Neuronal stem cell (in vitro differentiated cells): ENCODE results near the gene GSAP.

Experiments used
- DNase-seq: peaks from one replicate; pipeline ENCODE4 v3.0.0-alpha.2; 2013; ENCODE audit warnings: low spot score
- H2AFZ ChIP-seq: one replicate; pipeline ENCODE4 v1.6.1; 2013; ENCODE audit warnings: mild to moderate bottlenecking, low read length, inconsistent platforms
- H2AK5ac ChIP-seq: 2 replicates; pipeline ENCODE4 v1.6.1; 2013; ENCODE audit warnings: low read depth, mild to moderate bottlenecking, inconsistent platforms, low read length, moderate library complexity, mixed read lengths
- H2BK120ac ChIP-seq: 2 replicates; pipeline ENCODE4 v1.6.1; 2013; ENCODE audit warnings: low read depth, mild to moderate bottlenecking, inconsistent platforms, low read length, moderate library complexity, mixed read lengths
- H2BK12ac ChIP-seq: one replicate; pipeline ENCODE4 v1.6.1; 2013; ENCODE audit warnings: low read length, inconsistent platforms
- H2BK15ac ChIP-seq: 2 replicates; pipeline ENCODE4 v1.6.1; 2013; ENCODE audit warnings: mild to moderate bottlenecking, low read length, inconsistent platforms, mixed read lengths
- H2BK5ac ChIP-seq: one replicate; pipeline ENCODE4 v1.6.1; 2013; ENCODE audit warnings: inconsistent platforms, mild to moderate bottlenecking, low read length, moderate library complexity
- H3K14ac ChIP-seq: one replicate; pipeline ENCODE4 v1.6.1; 2013; ENCODE audit warnings: low read length, inconsistent platforms
- H3K18ac ChIP-seq: 2 replicates; pipeline ENCODE4 v1.6.1; 2013; ENCODE audit warnings: low read length, inconsistent platforms
- H3K23ac ChIP-seq: 2 replicates; pipeline ENCODE4 v1.6.1; 2013; ENCODE audit warnings: low read depth, mild to moderate bottlenecking, mixed read lengths, low read length, inconsistent platforms; ENCODE audit not compliant: poor library complexity
- H3K27ac ChIP-seq: replicated peaks from 3 replicates; pipeline ENCODE4 v1.5.1; 2013; ENCODE audit warnings: low read length, inconsistent platforms
- H3K27me3 ChIP-seq, 3 experiments: 2 replicates each; pipeline ENCODE4 v1.6.1; 2013; ENCODE audit warnings: low read length in 3 of 3, mild to moderate bottlenecking in 2 of 3, inconsistent platforms in 1 of 3, low read depth in 1 of 3, mixed read lengths in 1 of 3, moderate library complexity in 1 of 3; ENCODE audit not compliant: control insufficient read depth in 3 of 3, insufficient read depth in 3 of 3
- H3K36me3 ChIP-seq, 2 donors: replicated peaks in 1 of 2; 2 replicates each; pipeline ENCODE4 v1.6.1; 2013; ENCODE audit warnings: low read length in 2 of 2; ENCODE audit not compliant: control insufficient read depth in 2 of 2, insufficient read depth in 2 of 2
- H3K4ac ChIP-seq: 2 replicates; pipeline ENCODE4 v1.6.1; 2013; ENCODE audit warnings: inconsistent platforms, mild to moderate bottlenecking, low read length, moderate library complexity
- H3K4me1 ChIP-seq, 2 donors: 1 replicate in 1 of 2; 2 replicates in 1 of 2; pipeline ENCODE4 v1.6.1; 2013; ENCODE audit warnings: low read length in 2 of 2, low read depth in 1 of 2; ENCODE audit not compliant: control insufficient read depth in 2 of 2, insufficient read depth in 1 of 2
- H3K4me2 ChIP-seq: one replicate; pipeline ENCODE4 v1.6.1; 2013; ENCODE audit warnings: mild to moderate bottlenecking, low read length, inconsistent platforms; ENCODE audit not compliant: insufficient read depth, poor library complexity, severe bottlenecking
- H3K4me3 ChIP-seq, 2 donors: 2 replicates each; pipeline ENCODE4 v1.5.1; 2013; ENCODE audit warnings: low read length in 2 of 2, mild to moderate bottlenecking in 2 of 2, inconsistent platforms in 1 of 2, moderate library complexity in 1 of 2
- H3K79me1 ChIP-seq: one replicate; pipeline ENCODE4 v1.6.1; 2013; ENCODE audit warnings: low read depth, mild to moderate bottlenecking, inconsistent platforms, low read length, moderate library complexity
- H3K9ac ChIP-seq: one replicate; pipeline ENCODE4 v1.6.1; 2013; ENCODE audit warnings: mild to moderate bottlenecking, low read depth, low read length, inconsistent platforms; ENCODE audit not compliant: poor library complexity
- H3K9me3 ChIP-seq, 2 donors: replicated peaks in 1 of 2; 2 replicates each; pipeline versions ENCODE3 to v1.6.1; 2013; ENCODE audit warnings: low read length in 2 of 2, mild to moderate bottlenecking in 2 of 2, inconsistent platforms in 1 of 2, low read depth in 1 of 2, mixed read lengths in 1 of 2, moderate library complexity in 1 of 2; ENCODE audit not compliant: control insufficient read depth in 2 of 2, insufficient read depth in 1 of 2
- H4K8ac ChIP-seq: one replicate; pipeline ENCODE4 v1.6.1; 2013; ENCODE audit warnings: low read depth, mild to moderate bottlenecking, inconsistent platforms, low read length, moderate library complexity
- H4K91ac ChIP-seq: one replicate; pipeline ENCODE4 v1.6.1; 2013; ENCODE audit warnings: low read length, low read depth, mild to moderate bottlenecking, inconsistent platforms; ENCODE audit not compliant: poor library complexity
- WGBS, 2 donors: extraction: QIAGEN DNeasy Blood & Tissue Kit; methylation state at CpG; one replicate each; pipeline ENCODE4 v1.1.7; 2013; ENCODE audit warnings: missing lambda C conversion rate in 2 of 2, mixed read lengths in 1 of 2; ENCODE audit not compliant: insufficient read length in 2 of 2, insufficient replicate concordance in 1 of 2; ENCODE audit errors: extremely low coverage in 2 of 2; 5-methylcytosine and 5-hydroxymethylcytosine counted together

Gene GSAP

GRCh38 chr7:77438131-77438530 is 22.0 kb upstream of the GSAP start:
- WGBS, 2 donors, result no CpG with 5 or more reads among the region's 1 CpG
- no peak overlapping the region for H3K4ac ChIP-seq
- no peak overlapping the region for H4K8ac ChIP-seq
- no peaks in the 10 kb centered on the region for H3K27me3 ChIP-seq
- H2AK5ac ChIP-seq, result no peak overlapping the region
- no peaks in the 10 kb centered on the region for H3K79me1 ChIP-seq
- H2BK15ac ChIP-seq, result no peak overlapping the region
- no peak overlapping the region for H3K14ac ChIP-seq
- H2BK12ac ChIP-seq, result no peak overlapping the region
- H2BK120ac ChIP-seq, result no peak overlapping the region
- H3K18ac ChIP-seq, result no peak overlapping the region
- no peak overlapping the region for H3K27ac ChIP-seq
- no peaks in the 10 kb centered on the region for H3K9me3 ChIP-seq
- H3K36me3 ChIP-seq, result no peaks in the 10 kb centered on the region
- no peaks in the 10 kb centered on the region for H3K4me1 ChIP-seq
- no peak overlapping the region for H3K23ac ChIP-seq
- DNase-seq, result no peak
- no peak overlapping the region for H2BK5ac ChIP-seq
- no peak overlapping the region for H3K4me2 ChIP-seq
- no peak overlapping the region for H3K9ac ChIP-seq
- H4K91ac ChIP-seq, result no peak overlapping the region
- H3K4me3 ChIP-seq, result no peak overlapping the region
- no peak overlapping the region for H2AFZ ChIP-seq

GRCh38 chr7:77434570-77435275 is 18.6 kb upstream of the GSAP start:
- DNase-seq, result no peak
- Histone ChIP-seq H3K9ac (no peak overlapping the region), H2BK120ac (no peak overlapping the region), H2AK5ac (no peak overlapping the region), H3K4ac (no peak overlapping the region), H3K36me3 (no peaks in the 10 kb centered on the region), H3K23ac (no peak overlapping the region), H3K4me3 (no peak overlapping the region), H3K18ac (no peak overlapping the region), H4K91ac (no peak overlapping the region), H3K14ac (no peak overlapping the region), H3K27me3 (no peaks in the 10 kb centered on the region), H3K9me3 (no peaks in the 10 kb centered on the region), H2BK15ac (no peak overlapping the region), H2BK12ac (no peak overlapping the region), H3K4me2 (no peak overlapping the region), H2BK5ac (no peak overlapping the region), H3K4me1 (peaks cover 11 to 13% of the 10 kb centered on the region in 2 donors), H4K8ac (no peak overlapping the region), H3K27ac (no peak overlapping the region), H3K79me1 (no peaks in the 10 kb centered on the region), H2AFZ (peak overlapping the region; percentile 45)
- WGBS, 2 donors, result no CpG with 5 or more reads among the region's 3 CpGs

- Histone ChIP-seq H4K8ac (no peak overlapping the region), H3K79me1 (no peaks in the 10 kb centered on the region), H3K23ac (no peak overlapping the region), H2BK15ac (no peak overlapping the region), H4K91ac (no peak overlapping the region), H2AK5ac (peak overlapping the region; percentile 7), H2AFZ (no peak overlapping the region), H3K36me3 (no peaks in the 10 kb centered on the region), H3K4ac (no peak overlapping the region), H3K14ac (no peak overlapping the region), H2BK5ac (no peak overlapping the region), H3K9ac (no peak overlapping the region), H3K4me3 (no peak overlapping the region), H3K27ac (no peak overlapping the region), H3K27me3 (no peaks in the 10 kb centered on the region), H3K4me2 (no peak overlapping the region), H3K18ac (no peak overlapping the region), H3K4me1 (peaks cover 12 to 16% of the 10 kb centered on the region in 2 donors), H2BK120ac (no peak overlapping the region), H3K9me3 (no peaks in the 10 kb centered on the region), H2BK12ac (no peak overlapping the region)
- no peak for DNase-seq
- no CpG with 5 or more reads among the region's 5 CpGs for WGBS, 2 donors
Observed at GRCh38 chr7:77433901-77434300, 17.8 kb upstream of the GSAP start.

GRCh38 chr7:77430927-77431326 is 14.8 kb upstream of the GSAP start:
- no peak for DNase-seq
- no peak overlapping the region for H3K9ac ChIP-seq
- no peaks in the 10 kb centered on the region for H3K9me3 ChIP-seq
- H3K27me3 ChIP-seq, result no peaks in the 10 kb centered on the region
- no CpG with 5 or more reads among the region's 7 CpGs for WGBS, 2 donors
- H3K4ac ChIP-seq, result no peak overlapping the region
- peak overlapping the region; percentile 52 for H3K27ac ChIP-seq
- peaks cover 24 to 29% of the 10 kb centered on the region in 2 donors for H3K4me1 ChIP-seq
- H2AK5ac ChIP-seq, result peak overlapping the region; percentile 32
- no peak overlapping the region for H2BK5ac ChIP-seq
- H3K18ac ChIP-seq, result peak overlapping the region; percentile 59
- no peak overlapping the region for H2BK15ac ChIP-seq
- no peak overlapping the region for H4K8ac ChIP-seq
- H3K23ac ChIP-seq, result no peak overlapping the region
- H3K4me3 ChIP-seq, result no peak overlapping the region
- H3K79me1 ChIP-seq, result no peaks in the 10 kb centered on the region
- H2AFZ ChIP-seq, result peak overlapping the region; percentile 80
- H2BK120ac ChIP-seq, result peak overlapping the region; percentile 47
- no peak overlapping the region for H2BK12ac ChIP-seq
- no peak overlapping the region for H3K4me2 ChIP-seq
- H3K14ac ChIP-seq, result no peak overlapping the region
- no peaks in the 10 kb centered on the region for H3K36me3 ChIP-seq
- H4K91ac ChIP-seq, result no peak overlapping the region
